Choroid plexus epithelial cell (primary cell): ENCODE data around the gene MAD1L1.

Source experiments
- DNase-seq: peaks from one replicate; pipeline ENCODE4 v3.0.0-alpha.2; 2010; ENCODE audit warnings: low read depth
- H3K4me3 ChIP-seq: 2 replicates; pipeline ENCODE4 v1.5.1; 2011; ENCODE audit warnings: low read depth, mild to moderate bottlenecking, control low read depth, low read length, moderate library complexity
- CTCF ChIP-seq: conservative IDR thresholded peaks from 2 replicates; pipeline ENCODE4 v1.5.1; 2011; ENCODE audit warnings: low read depth, mild to moderate bottlenecking, control low read depth, inconsistent platforms, low read length, moderate library complexity

The MAD1L1 gene

GRCh38 chr7:2096692-2097387 is 135.9 kb downstream of the MAD1L1 start:
- DNase-seq, result no peak
- no peak overlapping the region for H3K4me3 ChIP-seq
- no peak for TF ChIP-seq CTCF

GRCh38 chr7:2095436-2095835 is 137.3 kb downstream of the MAD1L1 start:
- DNase-seq, result no peak
- H3K4me3 ChIP-seq, result no peak overlapping the region
- no peak for TF ChIP-seq CTCF

- no peak for DNase-seq
- TF ChIP-seq CTCF, result no peak
- H3K4me3 ChIP-seq, result no peak overlapping the region
Observed at GRCh38 chr7:2094454-2095045, 138.2 kb downstream of the MAD1L1 start.

GRCh38 chr7:2093843-2094220 is 138.9 kb downstream of the MAD1L1 start:
- no peak for DNase-seq
- no peak overlapping the region for H3K4me3 ChIP-seq
- no peak for TF ChIP-seq CTCF

- no peak for DNase-seq
- H3K4me3 ChIP-seq, result no peak overlapping the region
- TF ChIP-seq CTCF, result no peak
Observed at GRCh38 chr7:2093215-2093842, 139.4 kb downstream of the MAD1L1 start.

GRCh38 chr7:2092279-2092678 is 140.5 kb downstream of the MAD1L1 start:
- no peak for TF ChIP-seq CTCF
- H3K4me3 ChIP-seq, result no peak overlapping the region
- DNase-seq, result no peak
